ENCODE data around the gene WNT5A.

DNA sequence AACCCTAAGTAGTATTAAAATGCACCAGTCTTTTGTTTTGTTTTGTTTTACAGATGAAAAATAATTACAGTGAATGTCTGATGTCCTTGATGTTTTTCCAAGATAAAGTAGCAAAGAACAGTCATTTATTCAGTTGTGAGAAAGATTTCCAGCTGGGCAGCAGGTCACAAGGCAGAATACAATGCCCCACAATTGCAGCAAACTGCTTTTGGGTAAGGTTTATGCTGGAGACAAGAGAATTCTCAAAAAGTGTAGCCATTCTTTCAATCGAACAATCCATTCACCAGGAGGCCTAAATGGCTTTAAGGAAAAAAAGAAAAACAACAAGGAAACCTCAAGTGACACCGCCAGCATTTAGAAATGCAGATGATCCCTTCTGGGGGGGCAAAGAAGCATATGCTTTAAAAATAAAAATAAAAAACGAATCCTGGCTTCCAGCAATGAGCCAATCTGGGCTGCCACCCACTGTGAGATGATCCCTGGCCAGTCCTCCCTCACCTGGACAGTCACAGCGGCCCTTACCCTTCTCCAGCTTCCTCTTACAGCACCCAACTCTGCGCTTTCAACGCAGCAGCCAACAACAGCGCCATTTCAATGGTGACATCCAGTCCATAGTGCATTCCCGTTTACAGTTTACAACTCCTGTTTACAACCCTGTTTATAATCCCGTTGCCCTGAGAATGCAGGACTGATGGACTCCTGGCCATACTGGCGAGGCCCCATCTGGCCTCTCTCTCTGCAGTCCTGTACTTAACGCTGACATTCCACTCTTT is 25.7 kb upstream of the WNT5A start:
- TF ChIP-seq CTCF (IDR thresholded peaks at IDR 0.05) (no peak), POLR2A (IDR thresholded peaks at IDR 0.05) (no peak)

All from uterus (tissue), 2 donors.